ENCODE data around the gene STOML3. TPM values are rescaled to one million over a fixed set of nuclear protein-coding genes. Genes with fewer than 3 reads are reported as not detected.

The STOML3 gene
- total RNA-seq, 1 donor from 2014 or later: 0.21 TPM

DNA sequence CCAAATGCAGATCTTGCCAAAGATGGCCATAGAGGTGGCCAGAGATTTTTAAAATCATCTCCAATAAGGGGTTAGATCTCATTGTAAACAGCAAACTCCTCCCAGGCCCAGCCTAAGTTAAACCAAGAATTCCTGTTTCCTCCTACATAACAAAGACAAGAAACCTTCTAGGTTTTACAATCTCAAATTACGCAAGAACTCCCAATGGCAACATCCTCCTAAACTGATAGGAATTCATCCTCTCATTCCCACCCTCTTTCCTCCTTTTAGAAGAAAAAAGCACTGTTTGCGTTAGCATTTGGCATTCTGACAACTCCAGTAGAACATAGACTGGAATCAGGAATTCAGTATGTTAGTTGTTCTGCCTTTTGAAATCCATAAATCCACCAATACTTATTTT lies 32.7 kb upstream of the STOML3 start:
- Histone ChIP-seq H3K27me3 (no peaks in the 10 kb centered on the region), H3K27ac (peak overlapping the region; percentile 36), H3K9me3 (ENCODE audit: low read depth) (no peaks in the 10 kb centered on the region), H3K36me3 (peaks cover 33% of the 10 kb centered on the region), H3K4me2 (no peak overlapping the region), H3K9ac (no peak overlapping the region), H3F3A (ENCODE audit: low read depth) (peaks cover 7% of the 10 kb centered on the region), H4K20me1 (ENCODE audit: low read depth) (peaks cover under 1% of the 10 kb centered on the region), H2AFZ (replicated peaks) (no peak overlapping the region), H3K4me1 (peaks cover 32% of the 10 kb centered on the region), H3K79me2 (ENCODE audit: low read depth) (peaks cover 11% of the 10 kb centered on the region), H3K4me3 (no peak overlapping the region)
- Mint-ChIP-seq H3K36me3 (peaks cover 33% of the 10 kb centered on the region), H3K9me3 (no peaks in the 10 kb centered on the region), H3K27me3 (ENCODE audit: insufficient read depth, low read depth) (no peaks in the 10 kb centered on the region), H3K4me3 (no peak overlapping the region), H3K4me1 (no peaks in the 10 kb centered on the region), H3K27ac (no peak overlapping the region)
- DNase-seq (ENCODE audit: low spot score): no peak
- TF ChIP-seq EZH2phosphoT487 (IDR thresholded peaks at IDR 0.05) (no peak), CTCF (IDR thresholded peaks at IDR 0.05) (no peak), EZH2 (IDR thresholded peaks at IDR 0.05) (no peak)

- peaks cover 32% of the 10 kb centered on the region for H3K36me3 ChIP-seq
- H3K9ac ChIP-seq: no peak overlapping the region
- Mint-ChIP-seq H3K36me3 (peaks cover 24% of the 10 kb centered on the region), H3K27me3 (ENCODE audit: insufficient read depth, low read depth) (no peaks in the 10 kb centered on the region), H3K9me3 (no peaks in the 10 kb centered on the region), H3K4me3 (no peak overlapping the region), H3K4me1 (no peaks in the 10 kb centered on the region), H3K27ac (no peak overlapping the region)
- H4K20me1 ChIP-seq (ENCODE audit: low read depth): peaks cover 6% of the 10 kb centered on the region
- no peak overlapping the region for H3K27ac ChIP-seq
- H3K27me3 ChIP-seq: no peaks in the 10 kb centered on the region
- no peak overlapping the region for H2AFZ ChIP-seq (replicated peaks)
- TF ChIP-seq EZH2phosphoT487 (IDR thresholded peaks at IDR 0.05) (no peak), CTCF (IDR thresholded peaks at IDR 0.05) (no peak), EZH2 (IDR thresholded peaks at IDR 0.05) (no peak)
- H3K4me2 ChIP-seq: no peak overlapping the region
- no peak overlapping the region for H3K4me3 ChIP-seq
- H3K4me1 ChIP-seq: peaks cover 26% of the 10 kb centered on the region
- no peak for DNase-seq (ENCODE audit: low spot score)
- peaks cover 27% of the 10 kb centered on the region for H3F3A ChIP-seq (ENCODE audit: low read depth)
- no peaks in the 10 kb centered on the region for H3K79me2 ChIP-seq (ENCODE audit: low read depth)
- no peaks in the 10 kb centered on the region for H3K9me3 ChIP-seq (ENCODE audit: low read depth)
Observed at GRCh38 chr13:39020853-39021462, 30.3 kb upstream of the STOML3 start.

- H3K27ac Mint-ChIP-seq: no peak overlapping the region
Observed at GRCh38 chr13:39016787-39017186, 26.2 kb upstream of the STOML3 start.

More at GRCh38 chr13:39016787-39017186, 26.2 kb upstream of the STOML3 start:
- H3K27ac ChIP-seq: no peak overlapping the region
- no peaks in the 10 kb centered on the region for H3K27me3 Mint-ChIP-seq (ENCODE audit: insufficient read depth, low read depth)
- peaks cover 27% of the 10 kb centered on the region for H3K36me3 Mint-ChIP-seq
- H4K20me1 ChIP-seq (ENCODE audit: low read depth): peaks cover 6% of the 10 kb centered on the region
- no peaks in the 10 kb centered on the region for H3K9me3 Mint-ChIP-seq
- peaks cover 27% of the 10 kb centered on the region for H3F3A ChIP-seq (ENCODE audit: low read depth)
- H3K4me2 ChIP-seq: no peak overlapping the region
- no peaks in the 10 kb centered on the region for H3K4me1 Mint-ChIP-seq
- H3K36me3 ChIP-seq: peaks cover 18% of the 10 kb centered on the region
- peak; percentile 75 for TF ChIP-seq CTCF (IDR thresholded peaks at IDR 0.05)
- no peak for TF ChIP-seq EZH2 (IDR thresholded peaks at IDR 0.05)
- no peak overlapping the region for H2AFZ ChIP-seq (replicated peaks)
- H3K9me3 ChIP-seq (ENCODE audit: low read depth): no peaks in the 10 kb centered on the region
- H3K9ac ChIP-seq: no peak overlapping the region
- H3K4me3 ChIP-seq: no peak overlapping the region
- H3K79me2 ChIP-seq (ENCODE audit: low read depth): no peaks in the 10 kb centered on the region
- H3K4me3 Mint-ChIP-seq: no peak overlapping the region
- H3K27me3 ChIP-seq: no peaks in the 10 kb centered on the region
- DNase-seq (ENCODE audit: low spot score): peak; percentile 68
- no peaks in the 10 kb centered on the region for H3K4me1 ChIP-seq

Measured in neural progenitor cell (in vitro differentiated cells).